ENCODE measurements around the gene KCNH3.

DNA sequence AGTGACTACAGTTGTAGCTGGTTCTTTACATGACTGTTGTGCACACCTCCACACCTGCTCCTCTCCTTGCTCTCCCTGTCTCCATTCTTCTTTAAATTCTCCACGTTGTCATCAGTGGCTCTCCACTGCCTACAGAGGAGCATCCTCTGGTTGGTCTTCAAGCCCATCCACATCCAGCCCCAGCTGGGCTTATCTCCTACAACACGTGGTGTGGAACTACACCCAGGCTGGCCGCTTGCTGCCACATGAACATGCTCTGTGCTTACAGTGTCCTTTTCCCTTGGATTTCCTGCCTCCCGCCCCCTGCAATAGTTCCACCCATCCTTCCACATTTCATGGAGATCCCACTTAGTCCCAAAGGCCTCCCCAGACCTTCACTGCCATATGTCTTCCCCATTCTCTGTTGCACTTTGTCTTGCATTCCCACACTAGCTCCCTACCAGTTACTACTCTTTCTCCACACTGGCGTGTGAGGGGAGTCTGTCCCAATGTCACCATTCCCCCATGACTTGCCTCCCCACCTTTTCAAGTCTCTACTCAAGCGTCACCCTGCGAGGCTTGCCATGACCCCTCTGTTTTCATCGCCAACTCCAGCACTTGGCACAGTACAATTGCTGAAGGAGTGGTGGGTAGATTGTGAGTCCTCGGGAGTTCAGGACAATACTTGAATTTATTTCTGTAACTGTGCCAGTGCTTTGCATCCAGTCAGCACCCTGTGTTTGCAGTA, 38.9 kb downstream of the KCNH3 start:
- TF ChIP-seq POLR2A (IDR thresholded peaks at IDR 0.05), result no peak
- TF ChIP-seq, protein P1, sequence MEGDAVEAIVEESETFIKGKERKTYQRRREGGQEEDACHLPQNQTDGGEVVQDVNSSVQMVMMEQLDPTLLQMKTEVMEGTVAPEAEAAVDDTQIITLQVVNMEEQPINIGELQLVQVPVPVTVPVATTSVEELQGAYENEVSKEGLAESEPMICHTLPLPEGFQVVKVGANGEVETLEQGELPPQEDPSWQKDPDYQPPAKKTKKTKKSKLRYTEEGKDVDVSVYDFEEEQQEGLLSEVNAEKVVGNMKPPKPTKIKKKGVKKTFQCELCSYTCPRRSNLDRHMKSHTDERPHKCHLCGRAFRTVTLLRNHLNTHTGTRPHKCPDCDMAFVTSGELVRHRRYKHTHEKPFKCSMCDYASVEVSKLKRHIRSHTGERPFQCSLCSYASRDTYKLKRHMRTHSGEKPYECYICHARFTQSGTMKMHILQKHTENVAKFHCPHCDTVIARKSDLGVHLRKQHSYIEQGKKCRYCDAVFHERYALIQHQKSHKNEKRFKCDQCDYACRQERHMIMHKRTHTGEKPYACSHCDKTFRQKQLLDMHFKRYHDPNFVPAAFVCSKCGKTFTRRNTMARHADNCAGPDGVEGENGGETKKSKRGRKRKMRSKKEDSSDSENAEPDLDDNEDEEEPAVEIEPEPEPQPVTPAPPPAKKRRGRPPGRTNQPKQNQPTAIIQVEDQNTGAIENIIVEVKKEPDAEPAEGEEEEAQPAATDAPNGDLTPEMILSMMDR (IDR thresholded peaks at IDR 0.05), result no peak
